Suppressor macrophage treated with lipopolysaccharide for 4 hours (primary cell): ENCODE results near the gene NRG3.
"Not testable (repeated sequence)": the region's sequence is repeated elsewhere in the genome, so short reads cannot be mapped to it uniquely, and the experiment has no call there.

ENCODE experiments used
- DNase-seq: peaks from one replicate; pipeline ENCODE4 v3.0.0-alpha.2; 2020

NRG3 gene

DNA sequence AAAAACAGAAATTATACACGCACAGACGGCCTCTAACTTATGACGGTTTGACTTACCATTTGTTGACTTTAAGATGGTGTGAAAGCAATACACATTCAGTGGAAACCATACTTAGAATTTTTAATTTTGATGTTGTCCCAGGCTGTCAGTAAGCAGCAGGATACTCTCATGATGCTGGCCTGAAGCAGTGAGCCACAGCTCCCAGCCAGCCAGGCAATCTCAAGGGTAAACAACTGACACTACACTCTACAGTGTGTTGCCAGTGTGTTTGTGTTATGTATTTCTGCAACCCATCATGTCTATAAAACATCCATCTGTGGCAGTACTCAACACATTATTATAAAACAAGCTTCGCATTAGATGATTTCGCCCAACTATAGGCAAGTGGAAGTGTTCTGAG lies 747.5 kb downstream of the NRG3 start:
- no peak for DNase-seq

DNA sequence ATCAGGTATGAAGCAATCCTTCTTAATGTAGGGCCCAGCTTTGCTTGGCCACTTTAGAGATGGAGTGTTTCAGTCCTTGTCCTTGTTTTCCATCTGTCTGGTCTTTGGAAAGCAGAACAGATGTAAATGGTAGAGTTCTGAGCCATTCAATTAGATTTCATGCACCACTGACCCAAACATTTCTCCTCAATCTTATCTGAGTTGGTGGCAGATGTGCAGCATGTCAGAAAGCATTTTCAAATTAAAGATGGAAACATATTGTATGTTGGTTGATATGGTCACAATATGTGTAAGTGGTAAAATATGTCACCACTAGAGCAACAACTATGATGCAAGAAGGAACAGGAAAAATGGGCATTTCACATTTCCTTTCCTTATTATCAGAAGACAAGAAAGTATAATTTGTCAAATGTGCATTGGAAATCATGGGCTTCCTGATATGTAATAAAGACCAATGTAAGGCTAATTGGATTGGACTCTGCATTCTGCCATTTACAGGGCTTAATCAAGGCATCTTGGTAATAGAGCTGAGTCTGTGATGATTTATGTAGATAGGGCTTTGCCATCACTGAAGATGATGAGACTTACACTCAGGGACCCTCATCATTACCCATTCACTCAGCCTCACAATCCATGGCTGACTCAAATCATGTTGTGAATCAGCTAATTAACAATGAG lies 750.7 kb downstream of the NRG3 start:
- DNase-seq = no peak

DNA sequence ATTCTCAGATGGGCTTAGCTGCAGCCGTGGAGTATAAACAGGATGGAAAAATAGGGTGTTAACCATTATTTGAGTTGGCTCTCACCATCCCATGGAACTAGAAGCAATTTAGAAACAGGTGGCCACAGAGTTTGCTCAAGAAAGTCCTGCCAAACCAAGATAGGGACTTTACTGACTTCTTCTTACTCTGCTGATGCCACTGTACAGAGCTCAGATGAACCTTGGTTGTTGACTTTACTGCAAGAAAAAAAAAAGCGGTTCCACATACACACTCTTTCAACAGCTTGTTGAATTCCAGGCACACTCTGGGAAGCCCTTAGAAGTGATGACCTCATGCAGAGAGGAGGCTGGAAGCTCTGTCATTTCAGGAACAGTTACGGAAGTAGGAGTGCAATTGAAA lies 753.4 kb downstream of the NRG3 start:
- no peak for DNase-seq

DNA sequence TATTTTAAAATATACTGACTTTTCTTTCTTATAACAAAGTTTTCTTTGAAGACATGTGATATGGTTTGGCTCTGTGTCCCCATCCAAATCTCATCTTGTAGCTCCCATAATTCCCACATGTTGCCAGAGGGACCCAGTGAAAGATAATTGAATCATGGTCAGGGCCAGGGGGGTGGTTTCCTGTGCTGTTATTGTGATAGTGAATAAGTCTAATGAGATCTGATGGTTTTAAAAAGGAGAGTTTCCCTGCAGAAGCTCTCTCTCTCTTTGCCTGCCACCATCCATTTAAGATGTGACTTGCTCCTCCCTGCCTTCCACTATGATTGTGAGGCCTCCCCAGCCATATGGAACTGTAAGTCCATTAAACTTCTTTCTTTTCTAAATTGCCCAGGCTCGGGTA lies 768.1 kb downstream of the NRG3 start:
- DNase-seq = no peak

DNA sequence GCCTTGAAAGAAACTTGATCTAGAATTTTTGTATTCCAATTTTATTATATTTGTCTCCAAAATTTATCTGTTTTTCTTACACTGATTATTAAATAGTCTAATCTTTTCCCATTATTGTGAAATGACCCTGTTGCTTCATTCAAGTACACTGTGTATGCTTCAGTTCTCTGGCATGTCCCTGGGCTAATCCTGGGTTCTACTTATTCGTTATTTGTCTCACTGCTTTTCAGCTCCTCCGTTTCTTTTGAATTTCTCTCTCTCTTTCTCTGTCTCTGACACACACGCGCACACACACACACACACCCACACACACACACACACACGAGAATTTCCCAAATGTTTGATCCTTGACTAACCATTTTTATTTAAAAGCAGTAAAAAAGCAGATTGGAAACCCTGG lies 768.6 kb downstream of the NRG3 start:
- DNase-seq = no peak

DNA sequence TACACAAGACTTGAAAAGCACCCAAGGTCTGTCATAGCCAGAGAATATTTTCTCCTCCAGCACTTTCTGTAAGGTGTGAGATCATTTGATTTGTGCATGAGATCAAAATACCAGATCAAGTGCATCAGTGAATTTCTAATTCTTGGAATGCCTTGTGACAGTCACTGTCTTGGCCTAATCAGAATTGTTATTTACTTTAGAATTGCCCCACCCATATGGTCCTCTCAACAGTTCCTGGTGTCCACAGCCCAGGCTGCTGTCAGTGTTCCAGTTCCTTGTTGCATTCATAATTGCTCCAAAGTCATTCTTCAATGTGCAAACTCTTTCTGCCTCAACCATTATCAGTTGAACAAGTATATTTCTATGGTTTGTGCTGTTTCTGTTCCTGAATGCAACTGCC lies 770.2 kb downstream of the NRG3 start:
- no peak for DNase-seq

DNA sequence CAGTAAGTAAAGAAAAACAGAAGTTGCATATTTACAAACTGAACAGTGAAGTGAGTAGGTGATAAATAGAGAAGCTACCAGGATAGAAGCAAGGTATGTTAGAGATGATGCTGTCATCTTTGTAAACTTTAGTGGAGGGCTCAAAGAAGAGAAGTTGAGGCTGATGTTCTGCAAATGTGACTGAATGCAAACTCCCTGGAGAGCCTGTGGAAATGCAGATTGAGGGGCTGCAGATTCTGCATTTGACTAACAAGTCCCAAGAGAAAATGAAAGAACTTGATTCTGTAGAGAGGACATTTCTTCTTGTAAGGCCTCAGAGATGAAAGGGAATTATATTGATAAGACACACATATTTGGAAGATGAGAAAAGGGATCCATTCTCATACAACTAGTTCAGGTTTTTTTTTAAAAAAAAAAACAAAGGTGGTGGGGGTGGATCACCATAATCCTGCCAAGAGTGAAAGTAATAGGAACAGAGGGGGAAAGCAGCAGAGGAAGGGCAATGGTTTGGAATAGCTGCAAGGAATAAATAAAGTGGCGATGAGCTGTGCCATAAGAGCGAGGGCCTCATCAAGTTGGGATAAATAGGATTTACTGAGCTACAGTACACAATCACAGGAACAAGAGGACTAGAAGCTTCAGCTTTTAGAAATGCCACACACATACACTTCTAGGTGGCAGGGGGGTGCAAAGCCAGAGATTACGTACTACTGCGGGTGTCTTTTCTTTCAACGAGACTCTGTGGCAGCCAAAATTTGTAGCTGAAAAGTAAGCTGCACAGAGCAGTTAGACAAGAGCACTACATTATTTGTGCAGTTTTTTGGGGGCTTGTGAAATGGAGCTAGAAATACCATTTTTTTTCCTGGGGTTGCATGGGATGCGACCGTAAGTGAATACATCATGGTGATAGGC lies 778.5 kb downstream of the NRG3 start:
- no peak for DNase-seq

DNA sequence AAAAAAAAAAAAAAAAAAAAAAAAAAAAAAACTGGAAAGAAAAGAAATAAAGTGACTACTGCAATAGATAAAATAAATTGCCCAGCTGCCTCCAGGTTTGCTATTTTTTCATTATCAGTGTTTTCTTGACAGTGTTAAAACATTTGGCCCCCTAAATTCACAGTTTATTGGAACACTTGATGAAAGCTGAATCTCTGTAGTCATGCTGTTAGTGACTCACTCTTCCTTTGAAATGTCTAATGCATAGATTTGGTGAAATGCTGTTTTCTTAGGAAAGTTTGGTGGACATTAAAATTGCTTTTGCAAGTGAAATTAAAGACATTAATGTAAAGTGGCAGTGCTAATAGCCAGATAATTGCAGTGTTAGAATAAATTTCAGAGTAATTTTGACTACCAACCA lies 785.2 kb downstream of the NRG3 start:
- no peak for DNase-seq

DNA sequence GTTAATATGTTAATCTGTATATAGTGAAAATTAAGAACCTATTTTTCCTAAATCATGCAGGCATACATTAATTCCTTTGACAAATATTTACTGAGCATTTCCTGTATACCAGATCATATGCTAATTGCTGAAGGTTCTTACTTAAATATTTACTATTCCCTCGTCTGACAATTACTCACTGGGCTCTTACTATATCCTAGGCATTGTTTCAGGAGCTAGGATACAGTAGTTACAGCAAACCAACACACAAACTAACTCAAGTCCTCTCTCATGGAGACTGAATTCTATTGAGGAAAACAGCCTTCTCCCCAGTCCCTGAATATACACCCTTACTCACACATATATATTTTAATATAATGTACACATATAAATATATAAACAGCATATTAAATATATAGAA lies 786.0 kb downstream of the NRG3 start:
- DNase-seq = no peak

DNA sequence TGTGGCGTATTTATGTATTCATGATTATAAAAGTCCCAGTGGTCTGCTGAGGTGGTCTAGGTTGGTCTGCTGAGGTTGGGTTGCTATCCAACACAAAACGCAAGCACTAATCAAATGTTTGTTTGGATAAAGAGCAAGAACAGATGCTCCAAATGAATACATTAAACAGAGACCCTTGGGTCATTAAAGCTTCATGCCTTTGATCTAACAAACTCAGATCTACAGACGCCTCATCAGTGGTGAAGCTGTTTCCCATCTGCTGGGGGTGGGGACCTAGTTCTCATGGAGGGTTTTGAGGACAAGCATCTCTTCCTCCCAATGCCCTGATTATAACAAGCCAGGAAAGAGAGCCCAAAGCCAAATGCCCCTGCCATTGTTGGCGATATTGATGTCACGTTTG lies 786.7 kb downstream of the NRG3 start:
- no peak for DNase-seq

DNA sequence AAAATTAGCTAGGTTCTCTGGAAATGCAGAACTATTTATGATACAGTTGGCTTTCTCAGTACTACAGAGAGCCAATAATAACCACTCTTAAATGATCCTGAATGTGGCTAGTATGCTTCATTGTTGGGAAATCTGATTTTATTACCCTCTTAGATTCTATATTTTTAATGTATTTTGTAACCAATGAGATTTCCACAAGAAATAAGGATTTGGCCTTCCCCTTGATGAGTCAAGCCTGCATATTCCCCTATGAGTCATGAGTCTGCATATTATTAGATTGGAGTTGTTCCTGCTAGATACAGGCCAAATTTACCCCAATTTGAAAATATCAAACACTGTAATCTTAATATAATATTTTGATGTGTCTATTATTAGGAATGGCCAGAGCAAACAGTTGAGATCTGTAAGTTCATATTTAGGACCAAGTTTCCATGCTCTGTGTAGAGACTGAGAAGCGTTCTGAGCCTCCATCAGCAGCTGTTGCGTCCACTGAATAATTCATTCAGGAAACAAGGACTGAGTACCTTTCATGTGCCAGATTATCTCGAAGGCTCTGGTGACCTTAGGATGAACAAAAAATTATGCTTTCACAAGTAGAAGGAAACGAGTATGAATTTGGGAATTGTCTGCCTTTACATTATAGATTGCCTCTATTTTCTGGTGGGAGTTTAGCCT lies 793.4 kb downstream of the NRG3 start:
- DNase-seq = no peak

DNA sequence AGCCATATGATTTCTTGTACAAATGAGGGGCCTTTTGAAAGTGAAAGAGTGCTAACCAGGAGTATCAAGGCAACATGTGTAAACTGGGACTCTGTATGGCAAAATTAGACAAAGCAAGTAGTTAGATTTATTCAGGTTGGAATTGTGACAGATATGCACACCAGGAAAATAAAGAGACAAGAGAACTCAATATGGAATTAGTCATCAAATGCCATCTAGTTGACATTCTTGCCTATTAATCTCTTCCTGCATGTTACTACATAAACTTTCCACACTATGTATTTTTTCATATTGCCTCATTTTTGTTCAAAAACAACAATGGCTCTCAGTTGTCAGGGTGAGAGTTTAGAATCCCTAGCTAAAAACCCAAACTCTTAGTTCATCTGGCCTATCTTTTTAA lies 799.0 kb downstream of the NRG3 start:
- no peak for DNase-seq

DNA sequence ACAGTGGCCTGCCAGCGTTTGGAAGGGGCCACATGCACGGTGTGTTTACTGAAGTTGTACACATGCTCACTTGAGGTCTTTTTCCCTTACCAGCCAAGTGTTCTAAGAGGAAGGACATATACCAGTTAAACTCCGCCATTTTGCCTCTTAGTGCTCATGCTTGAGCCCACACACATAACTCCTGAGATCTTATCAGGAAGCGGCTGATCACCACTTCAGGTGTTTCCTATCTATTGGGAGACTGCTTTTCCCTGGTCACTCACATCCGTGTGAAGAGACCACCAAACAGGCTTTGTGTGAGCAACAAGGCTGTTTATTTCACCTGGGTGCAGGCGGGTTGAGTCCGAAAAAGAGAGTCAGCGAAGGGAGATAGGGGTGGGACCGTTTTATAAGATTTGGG lies 802.9 kb downstream of the NRG3 start:
- not testable (repeated sequence) for DNase-seq

DNA sequence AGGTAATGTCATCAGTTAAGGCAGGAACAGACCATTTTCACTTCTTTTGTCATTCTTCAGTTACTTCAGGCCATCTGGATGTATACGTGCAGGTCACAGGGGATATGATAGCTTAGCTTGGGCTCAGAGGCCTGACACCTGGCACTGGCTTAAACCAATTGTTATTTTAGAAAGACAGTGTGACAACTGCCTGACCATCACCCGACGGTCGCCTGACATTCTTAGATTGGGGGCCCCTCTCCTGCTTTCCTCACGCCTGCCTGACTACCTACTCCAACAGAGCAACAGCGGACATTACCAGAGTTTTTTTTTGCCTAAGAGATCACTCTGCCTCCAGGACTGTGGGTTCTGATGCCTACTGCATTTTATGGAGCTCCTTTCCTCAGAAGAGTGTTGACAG lies 803.5 kb downstream of the NRG3 start:
- not testable (repeated sequence) for DNase-seq

DNA sequence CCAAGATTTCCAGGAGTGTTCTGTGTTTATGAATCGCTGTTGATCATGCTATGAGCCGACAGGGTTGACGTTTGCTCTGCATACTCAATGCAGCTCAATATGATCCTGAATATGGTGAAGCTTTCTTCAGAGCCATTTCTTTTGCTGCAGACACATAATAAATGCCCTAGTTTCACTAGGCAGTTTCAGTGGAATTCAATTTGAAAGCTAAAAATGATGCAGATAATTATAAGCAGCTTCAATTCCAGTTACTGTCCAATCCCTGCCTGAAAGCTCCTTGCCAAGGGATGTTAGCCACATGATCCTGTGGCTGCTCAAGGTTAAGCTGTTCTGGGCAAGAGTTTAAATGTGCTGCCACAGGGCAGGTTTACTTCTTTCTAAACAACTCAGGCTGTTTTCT lies 805.6 kb downstream of the NRG3 start:
- no peak for DNase-seq

DNA sequence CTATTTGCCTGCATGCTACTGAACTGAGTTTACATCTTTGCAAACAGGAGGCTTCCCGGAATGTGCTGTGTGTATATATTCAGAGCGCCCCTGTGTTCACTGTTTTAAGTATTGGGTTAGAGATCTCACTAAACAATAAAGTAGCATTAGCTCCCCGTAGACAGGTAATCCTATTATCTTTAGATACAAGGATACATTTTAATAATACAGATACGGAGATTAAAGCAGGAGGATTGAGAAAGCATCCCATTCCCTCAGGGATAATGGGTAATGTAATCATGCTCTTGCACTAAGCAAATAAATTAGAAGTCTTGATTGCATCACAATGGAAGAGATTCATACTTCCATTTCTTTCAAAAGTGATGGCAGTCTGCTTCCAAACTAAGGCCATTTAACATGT lies 809.0 kb downstream of the NRG3 start:
- DNase-seq = no peak

DNA sequence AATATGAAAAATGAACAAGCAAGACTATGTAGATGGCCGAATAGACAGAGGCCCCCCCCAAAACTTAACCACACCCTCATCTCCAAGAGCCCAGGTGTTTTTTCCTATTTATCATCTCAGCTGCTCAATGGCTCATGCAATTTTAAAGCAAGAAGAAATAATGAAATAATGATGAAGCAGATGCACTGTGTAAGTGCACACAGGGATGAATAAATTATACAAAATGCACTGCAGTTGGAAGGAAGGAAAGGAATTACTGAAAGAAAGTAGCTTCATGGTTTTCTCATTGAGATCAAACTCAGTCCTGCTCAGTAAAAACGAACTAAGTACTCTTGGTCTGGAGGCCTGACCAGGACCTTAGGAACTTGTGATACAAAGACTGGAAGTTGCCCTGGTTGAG lies 810.1 kb downstream of the NRG3 start:
- DNase-seq = no peak

DNA sequence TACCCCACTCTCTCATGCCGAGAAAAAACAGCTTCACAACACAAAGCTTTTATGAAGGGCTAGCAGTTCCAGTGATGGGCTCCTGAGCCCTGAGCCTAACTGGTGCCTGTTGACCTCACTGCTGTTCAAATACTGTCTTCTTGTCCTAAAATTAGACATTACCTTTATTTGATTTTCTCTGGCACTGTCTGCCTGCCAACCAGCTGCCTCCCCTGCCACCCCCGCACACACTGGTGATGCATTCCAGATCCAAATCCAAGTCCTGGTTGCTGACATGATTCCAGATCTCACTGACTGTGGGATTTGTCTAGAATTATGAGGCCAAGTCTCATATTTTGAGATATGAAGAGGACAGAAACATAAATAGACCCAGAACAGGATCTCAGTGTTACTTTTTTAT lies 816.2 kb downstream of the NRG3 start:
- no peak for DNase-seq

DNA sequence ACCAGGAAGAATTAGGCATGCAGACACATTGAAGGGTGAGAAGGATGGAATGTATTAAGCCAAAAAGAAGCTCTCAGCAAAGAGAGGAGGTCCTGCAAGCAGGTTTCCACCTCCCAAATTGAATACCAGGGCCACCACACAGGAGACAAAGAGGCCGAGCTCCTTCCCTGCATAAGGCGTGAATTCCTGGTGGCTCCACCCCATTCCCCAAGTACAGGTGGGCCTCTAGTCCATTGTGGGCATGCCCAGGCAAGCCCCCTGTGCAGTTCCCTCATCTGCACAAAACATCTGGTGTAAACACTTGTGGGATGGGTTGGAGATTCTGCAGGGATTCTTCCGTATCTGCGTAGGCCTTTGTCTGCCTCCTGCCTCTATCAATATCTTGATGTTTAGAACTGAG lies 817.5 kb downstream of the NRG3 start:
- DNase-seq = no peak

DNA sequence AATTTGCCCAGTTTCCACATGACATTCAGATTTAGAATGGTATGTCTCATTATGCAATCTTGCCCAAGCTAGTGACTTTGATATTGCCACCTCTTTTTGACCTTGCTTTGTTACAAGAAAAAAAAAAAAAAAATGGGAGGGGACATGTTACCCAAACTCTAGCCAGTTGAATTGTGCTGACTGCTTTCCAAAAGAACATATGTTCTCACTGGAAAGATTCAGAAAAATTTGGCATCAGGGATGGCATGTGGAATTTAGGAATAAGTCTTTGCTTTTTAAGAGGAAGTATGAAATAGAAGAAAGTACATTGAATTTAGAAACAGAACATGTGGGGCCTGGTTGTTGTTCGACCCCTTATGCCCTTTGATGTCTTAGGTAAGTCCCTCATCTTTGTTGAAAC lies 846.8 kb downstream of the NRG3 start:
- no peak for DNase-seq

DNA sequence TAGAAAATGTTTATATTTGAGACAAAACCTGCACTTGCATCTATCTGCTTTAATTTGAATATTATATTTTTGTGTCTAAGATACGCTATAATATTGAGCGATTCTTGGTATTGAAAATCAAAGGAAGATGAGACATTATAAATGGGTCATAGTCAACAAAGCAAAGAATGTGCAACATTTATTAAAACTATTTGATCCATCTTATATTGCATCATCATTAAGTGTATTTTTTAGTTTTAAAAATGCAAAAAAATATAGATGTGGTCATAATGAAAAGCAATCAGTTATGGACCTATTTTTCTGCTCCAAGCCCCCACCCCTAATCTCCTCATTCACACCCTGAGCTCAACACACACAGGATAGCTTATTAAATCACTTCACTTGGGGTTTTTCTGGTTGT lies 847.3 kb downstream of the NRG3 start:
- DNase-seq = no peak

DNA sequence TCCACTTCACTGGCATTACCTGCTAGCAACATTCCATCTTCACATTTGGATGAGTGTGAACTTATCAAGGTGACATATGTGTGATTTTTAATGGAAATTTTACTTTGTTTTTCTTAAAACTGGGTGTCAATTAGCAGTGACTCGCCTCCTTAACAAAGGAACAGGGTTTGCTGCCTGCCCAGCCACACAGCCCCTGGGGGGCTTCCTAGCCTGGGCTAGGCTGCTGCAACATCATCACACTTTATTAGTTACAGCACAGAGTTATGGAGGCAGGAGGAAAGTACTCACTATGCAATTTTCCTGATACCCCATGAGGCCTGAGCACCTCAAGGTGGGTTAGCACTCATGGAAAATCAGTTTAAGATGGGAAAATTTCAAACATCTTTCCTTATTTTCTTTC lies 861.3 kb downstream of the NRG3 start:
- DNase-seq = no peak

DNA sequence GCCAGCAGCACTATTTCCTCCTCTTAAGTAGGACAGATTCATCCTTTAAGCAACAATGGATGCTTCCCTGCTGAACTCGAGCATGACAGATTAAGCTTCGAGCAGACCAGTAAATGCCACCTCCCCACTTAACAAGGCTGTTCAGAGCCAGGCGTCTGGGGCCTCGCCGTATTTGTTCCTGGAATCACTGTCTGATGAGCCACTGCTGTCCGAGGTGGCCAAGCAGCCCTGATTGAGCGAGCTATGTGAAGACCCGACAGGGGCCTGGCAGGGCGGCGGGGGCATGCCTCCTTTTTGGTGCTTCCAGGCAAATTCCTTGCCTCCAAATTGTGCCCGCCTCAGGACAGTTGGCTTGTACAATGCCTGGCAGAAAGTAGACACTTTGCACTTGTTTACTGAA lies 862.6 kb downstream of the NRG3 start:
- DNase-seq = no peak

DNA sequence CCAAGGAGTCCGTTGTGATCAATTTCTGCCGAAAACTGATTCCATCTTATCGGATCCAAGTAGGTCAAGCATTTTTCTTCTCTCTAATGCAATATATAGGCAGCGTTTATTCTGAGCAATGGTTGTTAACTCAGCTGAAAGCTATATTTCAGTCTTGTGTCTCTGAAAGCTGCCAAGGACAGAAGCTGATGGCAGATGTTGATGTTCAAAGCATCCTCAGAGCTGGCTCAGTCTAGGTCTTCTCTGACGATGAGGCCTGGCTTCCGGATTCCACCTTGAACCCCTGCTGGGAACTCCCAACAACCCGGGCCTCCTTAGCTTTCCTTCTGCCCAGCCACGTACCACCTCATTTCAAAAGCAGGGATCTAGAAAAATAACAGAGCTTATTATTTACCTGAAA lies 863.6 kb downstream of the NRG3 start:
- no peak for DNase-seq
